HL-60 (cell line): ENCODE data around the gene GFRA1.

Experiments
- DNase-seq, 2 experiments: peaks; one replicate each; pipeline ENCODE4 v3.0.0-alpha.2; 2010 to 2020; ENCODE audit warnings: low read depth in 1 of 2, low spot score in 1 of 2
- H3K27ac ChIP-seq: fragments of 250-450 bp; sonication (Bioruptor Pico); replicated peaks from 2 replicates; pipeline ENCODE4 v1.5.1; 2020; ENCODE audit warnings: mild to moderate bottlenecking, moderate library complexity
- H3K27me3 ChIP-seq: fragments of 250-450 bp; sonication (Bioruptor Pico); 2 replicates; pipeline ENCODE4 v1.5.1; 2021; ENCODE audit warnings: mild to moderate bottlenecking, moderate library complexity; ENCODE audit not compliant: insufficient read depth, poor library complexity, severe bottlenecking
- H3K4me3 ChIP-seq: replicated peaks from 2 replicates; pipeline ENCODE4 v1.5.1; 2011; ENCODE audit warnings: mild to moderate bottlenecking, control low read depth, low read length; ENCODE audit not compliant: insufficient read depth
- CTCF ChIP-seq: IDR thresholded peaks from one replicate; pipeline ENCODE4 v1.5.1; 2011; ENCODE audit warnings: low read length, control low read depth, inconsistent platforms; ENCODE audit not compliant: insufficient read depth
- GABPA ChIP-seq: IDR thresholded peaks from 2 replicates; pipeline ENCODE4 v1.6.1; 2012; ENCODE audit warnings: low read depth
- POLR2AphosphoS5 ChIP-seq: IDR thresholded peaks from 2 replicates; pipeline ENCODE4 v1.6.1; 2012; ENCODE audit warnings: low read depth
- REST ChIP-seq: IDR thresholded peaks from 2 replicates; pipeline ENCODE4 v1.6.1; 2012; ENCODE audit warnings: low read depth; ENCODE audit not compliant: insufficient replicate concordance
- SPI1 ChIP-seq: IDR thresholded peaks from 2 replicates; pipeline ENCODE4 v1.6.1; 2012; ENCODE audit warnings: low read depth, mild to moderate bottlenecking, borderline replicate concordance

Gene GFRA1

GRCh38 chr10:116194061-116194460 is 78.9 kb downstream of the GFRA1 start:
- Histone ChIP-seq H3K27me3 (no peaks in the 10 kb centered on the region), H3K4me3 (no peak overlapping the region), H3K27ac (no peak overlapping the region)
- DNase-seq = no peak
- TF ChIP-seq GABPA = no peak
- TF ChIP-seq CTCF = no peak
- TF ChIP-seq REST = no peak

DNA sequence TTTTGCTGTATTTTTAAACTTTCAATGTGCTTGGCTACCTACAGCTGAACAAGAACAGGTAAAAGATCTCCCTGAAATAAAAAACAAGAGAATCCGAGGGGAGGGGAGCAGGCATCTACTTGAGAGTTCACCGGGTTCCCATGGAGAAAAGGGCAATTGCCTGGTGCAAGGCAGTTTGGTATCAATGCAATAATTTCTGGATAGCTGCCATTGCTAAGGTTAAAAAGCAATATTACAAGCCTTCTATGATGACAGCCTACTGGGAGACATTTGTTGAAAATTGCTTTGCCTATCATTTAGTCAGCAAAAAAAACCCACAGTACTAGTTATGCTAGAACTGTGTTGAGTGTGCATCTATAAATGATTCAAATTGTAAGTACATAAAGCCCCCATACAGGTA is 82.1 kb downstream of the GFRA1 start:
- DNase-seq = no peak
- Histone ChIP-seq H3K4me3 (no peak overlapping the region), H3K27ac (no peak overlapping the region), H3K27me3 (no peaks in the 10 kb centered on the region)
- no peak for TF ChIP-seq GABPA
- no peak for TF ChIP-seq REST
- no peak for TF ChIP-seq CTCF
- TF ChIP-seq POLR2AphosphoS5 = no peak
- no peak for TF ChIP-seq SPI1

- Histone ChIP-seq H3K27ac (no peak overlapping the region), H3K4me3 (no peak overlapping the region), H3K27me3 (no peaks in the 10 kb centered on the region)
- TF ChIP-seq SPI1 (no peak), POLR2AphosphoS5 (no peak), REST (no peak), CTCF (no peak), GABPA (no peak)
- no peak for DNase-seq
These were observed 86.7 kb downstream of the GFRA1 start for GRCh38 chr10:116186273-116186672.
